HepG2 (cell line): ENCODE results near the gene MYO1E. TPM values are rescaled to one million over a fixed set of nuclear protein-coding genes. Genes with fewer than 3 reads are reported as not detected.

ENCODE experiments used
- ATAC-seq: fragments of 200-7000 bp; cut with Tn5 transposase; 3 replicates; pipeline ENCODE4 v1.9.1; 2020; ENCODE audit warnings: mild to moderate bottlenecking, moderate library complexity
- BruUV-seq: library from RNA; stranded (reverse); fragments of 400-500 nt; replicated peaks from 2 replicates; lab custom pipeline; 2021; lab: Mats Ljungman, UMichigan
- CTCF ChIA-PET: fragments of 300-600 bp; formaldehyde crosslinking; extraction: SDS; loops from one replicate; lab custom pipeline; 2021; ENCODE audit warnings: low total read pairs, inconsistent platforms, low intra/inter-chr PET ratio; lab: Yijun Ruan, JAX
- POLR2A ChIA-PET: fragments of 350-600 bp; sonication (Branson Sonifier 250); formaldehyde crosslinking; loops from one replicate; lab custom pipeline; 2020; ENCODE audit warnings: antibody characterized with exemption, inconsistent platforms; lab: Yijun Ruan, JAX
- DNase-seq: peaks from one replicate; pipeline ENCODE4 v3.0.0-alpha.2; 2015; ENCODE audit warnings: low spot score
- FAIRE-seq: peaks from 3 replicates; lab custom pipeline; 2011; peaks lifted over from hg19 to GRCh38; lab: Jason Lieb, UNC
- H2AFZ ChIP-seq: one replicate; pipeline ENCODE4 v1.6.1; 2011; ENCODE audit warnings: low read length, inconsistent platforms
- H3K27ac ChIP-seq: fragments of 300-600 bp; 3 replicates; pipeline ENCODE4 v1.8.0; 2011; ENCODE audit warnings: mixed run types, mild to moderate bottlenecking, mixed read lengths, low read length, inconsistent platforms; ENCODE audit not compliant: insufficient read depth; ENCODE audit errors: extremely low read length
- H3K27me3 ChIP-seq, 2 experiments: fragments of 200-600 bp in 1 of 2; 2 replicates in 1 of 2; 3 replicates in 1 of 2; pipeline versions ENCODE4 v1.6.0 to v1.8.0; 2011; ENCODE audit warnings: low read length in 2 of 2, mild to moderate bottlenecking in 2 of 2, moderate library complexity in 2 of 2, inconsistent platforms in 1 of 2; ENCODE audit not compliant: insufficient read depth in 2 of 2, control insufficient read depth in 1 of 2
- H3K36me3 ChIP-seq, 2 experiments: fragments of 200-600 bp in 1 of 2; replicated peaks in 1 of 2; 2 replicates in 1 of 2; 3 replicates in 1 of 2; pipeline versions ENCODE4 v1.5.1 to v1.8.0; 2011; ENCODE audit warnings: low read length in 2 of 2, inconsistent platforms in 1 of 2; ENCODE audit not compliant: insufficient read depth in 2 of 2, control insufficient read depth in 1 of 2
- H3K4me1 ChIP-seq: 2 replicates; pipeline ENCODE4 v1.5.1; 2012; ENCODE audit warnings: low read length, inconsistent platforms; ENCODE audit not compliant: insufficient read depth
- H3K4me2 ChIP-seq: 2 replicates; pipeline ENCODE4 v1.6.0; 2011; ENCODE audit warnings: low read depth, low read length, inconsistent platforms
- H3K4me3 ChIP-seq, 3 experiments: fragments of 200-600 bp in 1 of 3; sonication (generic), shearing (Covaris generic) in 1 of 3; replicated peaks in 1 of 3; 2 replicates each; pipeline ENCODE4 v1.5.1; 2011 to 2016; ENCODE audit warnings: low read length in 3 of 3, inconsistent platforms in 2 of 3, low read depth in 2 of 3, mild to moderate bottlenecking in 2 of 3, control low read depth in 1 of 3, mixed read lengths in 1 of 3; ENCODE audit not compliant: insufficient read depth in 1 of 3
- H3K79me2 ChIP-seq: one replicate; pipeline ENCODE4 v1.6.1; 2011; ENCODE audit warnings: low read length, inconsistent platforms; ENCODE audit not compliant: insufficient read depth
- H3K9ac ChIP-seq: 2 replicates; pipeline ENCODE4 v1.6.0; 2011; ENCODE audit warnings: mild to moderate bottlenecking, low read depth, low read length, inconsistent platforms; ENCODE audit not compliant: insufficient read depth
- H3K9me3 ChIP-seq: 2 replicates; pipeline ENCODE4 v1.5.1; 2012; ENCODE audit warnings: mild to moderate bottlenecking, low read length
- H4K20me1 ChIP-seq: 2 replicates; pipeline ENCODE4 v1.6.0; 2011; ENCODE audit warnings: inconsistent platforms, mild to moderate bottlenecking, low read length, moderate library complexity; ENCODE audit not compliant: insufficient read depth
- DNMT3B ChIP-seq: conservative IDR thresholded peaks from 2 replicates; pipeline ENCODE4 v1.6.1; 2016; ENCODE audit warnings: missing biosample characterization, control low read depth
- EED ChIP-seq: sonication (generic); formaldehyde crosslinking; IDR thresholded peaks from 2 replicates; pipeline ENCODE4 v1.5.0; 2020; ENCODE audit warnings: mild to moderate bottlenecking, missing genetic modification reagents
- FUBP1 ChIP-seq: sonication (generic); formaldehyde crosslinking; IDR thresholded peaks from 2 replicates; pipeline ENCODE4 v1.5.1; 2020; ENCODE audit warnings: missing genetic modification reagents, mild to moderate bottlenecking, borderline replicate concordance
- LCORL ChIP-seq, 2 experiments: fragments of 450-650 bp in 1 of 2; sonication (generic) in 1 of 2; formaldehyde crosslinking in 1 of 2; IDR thresholded peaks; 2 replicates each; pipeline versions ENCODE4 v1.5.0 to v1.6.1; 2017 to 2020; ENCODE audit warnings: antibody characterized with exemption in 1 of 2, missing genetic modification reagents in 1 of 2
- PAWR ChIP-seq: sonication (generic); formaldehyde crosslinking; IDR thresholded peaks from 2 replicates; pipeline ENCODE4 v1.4.0; 2020; ENCODE audit warnings: missing genetic modification reagents, mild to moderate bottlenecking, borderline replicate concordance
- PHF20 ChIP-seq: sonication (generic); formaldehyde crosslinking; IDR thresholded peaks from 2 replicates; pipeline ENCODE4 v1.5.0; 2020; ENCODE audit warnings: mild to moderate bottlenecking, missing genetic modification reagents
- PPARG ChIP-seq: conservative IDR thresholded peaks from 2 replicates; pipeline ENCODE4 v1.6.1; 2016; ENCODE audit warnings: missing biosample characterization, missing genetic modification reagents
- SRY ChIP-seq: sonication (generic); formaldehyde crosslinking; IDR thresholded peaks from 2 replicates; pipeline ENCODE4 v1.8.0; 2022; ENCODE audit warnings: mild to moderate bottlenecking, missing genetic modification reagents
- ZNF121 ChIP-seq: sonication (generic); formaldehyde crosslinking; IDR thresholded peaks from 2 replicates; pipeline ENCODE4 v1.5.0; 2020; ENCODE audit warnings: mild to moderate bottlenecking, missing genetic modification reagents
- ZNF160 ChIP-seq: sonication (generic); formaldehyde crosslinking; IDR thresholded peaks from 2 replicates; pipeline ENCODE4 v1.8.0; 2022; ENCODE audit warnings: mild to moderate bottlenecking, inconsistent platforms, missing genetic modification reagents
- ZNF331 ChIP-seq: sonication (generic); formaldehyde crosslinking; IDR thresholded peaks from 2 replicates; pipeline ENCODE4 v1.4.0; 2020; ENCODE audit warnings: missing genetic modification reagents
- ZNF572 ChIP-seq: sonication (generic); formaldehyde crosslinking; IDR thresholded peaks from 2 replicates; pipeline ENCODE4 v1.5.1; 2020; ENCODE audit warnings: mild to moderate bottlenecking, missing genetic modification reagents
- ZNF703 ChIP-seq: sonication (generic); formaldehyde crosslinking; IDR thresholded peaks from 2 replicates; pipeline ENCODE4 v1.5.1; 2020; ENCODE audit warnings: missing genetic modification reagents, mild to moderate bottlenecking, moderate library complexity, borderline replicate concordance
- ZNF704 ChIP-seq: sonication (generic); formaldehyde crosslinking; IDR thresholded peaks from 2 replicates; pipeline ENCODE4 v1.8.1; 2023; ENCODE audit warnings: mild to moderate bottlenecking, inconsistent platforms, moderate library complexity, missing genetic modification reagents, borderline replicate concordance
- ZNF781 ChIP-seq: sonication (generic); formaldehyde crosslinking; IDR thresholded peaks from 2 replicates; pipeline ENCODE4 v1.5.1; 2020; ENCODE audit warnings: borderline replicate concordance, mild to moderate bottlenecking, missing genetic modification reagents; ENCODE audit errors: not compliant biosample characterization
- ZNF782 ChIP-seq: sonication (generic); formaldehyde crosslinking; IDR thresholded peaks from 2 replicates; pipeline ENCODE4 v1.4.0; 2020; ENCODE audit warnings: missing genetic modification reagents, mild to moderate bottlenecking, borderline replicate concordance
- ZNF788 ChIP-seq: sonication (generic); formaldehyde crosslinking; IDR thresholded peaks from 2 replicates; pipeline ENCODE4 v1.5.0; 2020; ENCODE audit warnings: mild to moderate bottlenecking, missing genetic modification reagents, borderline replicate concordance
- ZNF816 ChIP-seq: sonication (generic); formaldehyde crosslinking; IDR thresholded peaks from 2 replicates; pipeline ENCODE4 v1.8.0; 2022; ENCODE audit warnings: missing genetic modification reagents, mild to moderate bottlenecking, borderline replicate concordance
- WGBS: methylation state at CpG from one replicate; pipeline ENCODE4 v1.1.6; 2017; ENCODE audit warnings: low lambda C conversion rate; 5-methylcytosine and 5-hydroxymethylcytosine counted together
- in situ Hi-C: cut with HindIII; loops from 2 replicates; pipeline ENCODE4 v1.10.0; 2017; ENCODE audit warnings: low pct_unique_long_range_greater_than_20kb; ENCODE audit not compliant: extremely low pct_ligation_motif_present
- intact Hi-C: fragments of 100-400 bp; cut with micrococcal nuclease; formaldehyde crosslinking; loops from one replicate; pipeline ENCODE4 v1.10.0; 2022; ENCODE audit not compliant: unreplicated experiment
- polyA plus RNA-seq, 8 experiments: library from polyadenylated mRNA; depleted of rRNA in 3 of 8; stranded (reverse) in 7 of 8; unstranded in 1 of 8; fragments of >200 nt; fragmentation: Illumina TruSeq in 4 of 8; extraction: Trizol in 4 of 8; gene quantifications; 2 replicates each; pipeline versions ENCODE4 v1.2.1 to v1.2.3, GENCODE V29; 2011 to 2016; ENCODE audit warnings: low read depth in 4 of 8, missing spikeins in 1 of 8, mixed read lengths in 1 of 8; ENCODE audit not compliant: insufficient read depth in 1 of 8
- total RNA-seq, 5 experiments: library from RNA; depleted of rRNA; stranded (reverse); fragments of >200 nt; fragmentation: Illumina TruSeq; extraction: Trizol; gene quantifications; 2 replicates each; pipeline ENCODE4 v1.2.3, GENCODE V29; 2016; ENCODE audit warnings: low read depth in 1 of 5
- TF ChIP-seq, protein P1 (sequence below): fragments of 450-650 bp; IDR thresholded peaks from 2 replicates; pipeline ENCODE4 v1.6.1; 2016

The MYO1E gene
- total and polyA plus RNA-seq, 2 of the 13 experiments (the other 11 are each of a cell fraction or from before 2014, with no cell fraction given) = 15.7 to 25.1 TPM

- TF ChIP-seq LCORL (IDR thresholded peaks at IDR 0.05) = no peak
- no peak for TF ChIP-seq LCORL (CRISPR knock-in tag; IDR thresholded peaks at IDR 0.05)
- TF ChIP-seq ZNF781 (CRISPR knock-in tag) = no peak
- no peak for TF ChIP-seq ZNF121 (CRISPR knock-in tag)
- no peak for TF ChIP-seq FUBP1 (CRISPR knock-in tag)
- TF ChIP-seq PPARG = no peak
Measured at GRCh38 chr15:59355730-59356129, 16.9 kb downstream of the MYO1E start (continued).

DNA sequence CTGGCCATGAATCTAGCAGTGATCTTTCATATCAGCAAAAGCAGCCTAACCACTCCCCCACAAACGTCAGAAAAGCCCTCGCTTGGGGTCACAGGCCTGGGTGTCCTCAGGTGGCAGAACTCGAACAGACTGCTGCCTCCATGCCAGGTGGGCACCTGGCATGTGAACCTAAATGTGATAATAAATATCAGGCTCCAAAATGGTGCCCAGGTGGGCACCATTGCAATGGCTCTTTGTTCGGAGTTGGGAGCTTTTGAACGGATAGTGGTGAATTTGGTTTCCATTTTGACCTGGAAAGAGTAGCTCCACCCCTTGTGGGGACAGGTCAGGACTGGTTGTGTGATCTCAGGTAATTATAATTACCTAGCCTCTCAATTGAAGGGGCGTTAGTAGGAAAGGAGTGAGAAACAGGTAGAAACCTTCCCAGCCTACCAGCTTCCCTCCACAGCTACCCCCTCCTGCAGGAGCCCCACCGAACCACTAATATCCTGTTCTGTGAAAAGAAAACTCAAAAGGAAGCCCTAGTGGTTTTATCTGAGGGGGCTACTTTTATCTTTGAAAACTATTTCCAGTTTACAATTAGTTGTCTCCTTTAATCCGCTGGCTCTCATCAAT lies 18.1 kb downstream of the MYO1E start:
- DNase-seq (no peak), FAIRE-seq (no peak), ATAC-seq (no peak)
- H3K4me2 ChIP-seq = no peak overlapping the region
- H3K27me3 ChIP-seq = no peaks in the 10 kb centered on the region
- H3K4me3 ChIP-seq = no peak overlapping the region
- 99% methylated on average over 8 of the region's 8 CpGs for WGBS
- CTCF ChIA-PET = no interaction called here
- H3K9ac ChIP-seq = no peak overlapping the region
- H3K9me3 ChIP-seq = no peaks in the 10 kb centered on the region
- BruUV-seq = no TSS peak
- no peaks in the 10 kb centered on the region for H3K4me1 ChIP-seq
- no peaks in the 10 kb centered on the region for H4K20me1 ChIP-seq
- H3K27ac ChIP-seq = no peak overlapping the region
- in situ Hi-C loops = no loop called here
- H2AFZ ChIP-seq = no peak overlapping the region
- POLR2A ChIA-PET = no interaction called here
- peaks cover 22% of the 10 kb centered on the region for H3K79me2 ChIP-seq
- peaks cover 0 to 2% of the 10 kb centered on the region in 2 experiments; a peak in 1 of 5 replicates for H3K36me3 ChIP-seq
- intact Hi-C loops = no loop called here
- TF ChIP-seq, protein P1, sequence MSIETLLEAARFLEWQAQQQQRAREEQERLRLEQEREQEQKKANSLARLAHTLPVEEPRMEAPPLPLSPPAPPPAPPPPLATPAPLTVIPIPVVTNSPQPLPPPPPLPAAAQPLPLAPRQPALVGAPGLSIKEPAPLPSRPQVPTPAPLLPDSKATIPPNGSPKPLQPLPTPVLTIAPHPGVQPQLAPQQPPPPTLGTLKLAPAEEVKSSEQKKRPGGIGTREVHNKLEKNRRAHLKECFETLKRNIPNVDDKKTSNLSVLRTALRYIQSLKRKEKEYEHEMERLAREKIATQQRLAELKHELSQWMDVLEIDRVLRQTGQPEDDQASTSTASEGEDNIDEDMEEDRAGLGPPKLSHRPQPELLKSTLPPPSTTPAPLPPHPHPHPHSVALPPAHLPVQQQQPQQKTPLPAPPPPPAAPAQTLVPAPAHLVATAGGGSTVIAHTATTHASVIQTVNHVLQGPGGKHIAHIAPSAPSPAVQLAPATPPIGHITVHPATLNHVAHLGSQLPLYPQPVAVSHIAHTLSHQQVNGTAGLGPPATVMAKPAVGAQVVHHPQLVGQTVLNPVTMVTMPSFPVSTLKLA = no peak
- no peak for TF ChIP-seq SRY (CRISPR knock-in tag)
- no peak for TF ChIP-seq ZNF782
- no peak for TF ChIP-seq ZNF160 (CRISPR knock-in tag)
- no peak for TF ChIP-seq ZNF704 (CRISPR knock-in tag)
- no peak for TF ChIP-seq EED (CRISPR knock-in tag)
- TF ChIP-seq ZNF703 (CRISPR knock-in tag) = no peak
- TF ChIP-seq ZNF788 = no peak
- TF ChIP-seq ZNF572 (CRISPR knock-in tag) = no peak
- no peak for TF ChIP-seq PHF20
- no peak for TF ChIP-seq PAWR (CRISPR knock-in tag)
- no peak for TF ChIP-seq ZNF331
- TF ChIP-seq ZNF816 (CRISPR knock-in tag) = no peak
- TF ChIP-seq DNMT3B (CRISPR knock-in tag) = no peak
